IMR-90 (cell line): Measurements from ENCODE around the gene RPS6KA2. TPM values are rescaled to one million over a fixed set of nuclear protein-coding genes. Genes with fewer than 3 reads are reported as not detected.

ENCODE experiments used
- ATAC-seq: fragments of 200-7000 bp; cut with Tn5 transposase; 2 replicates; pipeline ENCODE4 v1.9.1; 2020; ENCODE audit warnings: low read depth, mild to moderate bottlenecking, moderate library complexity
- BruUV-seq: library from RNA; stranded (reverse); fragments of 400-500 nt; replicated peaks from 2 replicates; lab custom pipeline; 2021; lab: Mats Ljungman, UMichigan
- CTCF ChIA-PET: fragments of 300-600 bp; formaldehyde crosslinking; extraction: SDS; loops from one replicate; lab custom pipeline; 2021; ENCODE audit warnings: antibody characterized with exemption; lab: Yijun Ruan, JAX
- POLR2A ChIA-PET: fragments of 300-600 bp; sonication (Branson Sonifier 250); formaldehyde crosslinking; loops from one replicate; lab custom pipeline; 2022; ENCODE audit warnings: antibody characterized with exemption; ENCODE audit not compliant: unreplicated experiment; lab: Charles Lee
- DNase-seq: peaks from one replicate; pipeline ENCODE4 v3.0.0; 2013
- H2AFZ ChIP-seq: replicated peaks from 2 replicates; pipeline ENCODE3; 2013; ENCODE audit warnings: low read length, mild to moderate bottlenecking; ENCODE audit not compliant: poor library complexity
- H2AK5ac ChIP-seq: 2 replicates; pipeline ENCODE4 v1.6.1; 2013; ENCODE audit warnings: low read depth, low read length, inconsistent platforms
- H2AK9ac ChIP-seq: replicated peaks from 2 replicates; pipeline ENCODE3; 2013; ENCODE audit warnings: mild to moderate bottlenecking, low read depth, low read length, moderate library complexity; ENCODE audit not compliant: poor library complexity
- H2BK120ac ChIP-seq: 2 replicates; pipeline ENCODE4 v1.6.1; 2013; ENCODE audit warnings: low read depth, low read length, inconsistent platforms
- H2BK15ac ChIP-seq: 3 replicates; pipeline ENCODE4 v1.6.1; 2013; ENCODE audit warnings: low read depth, low read length, inconsistent platforms
- H2BK20ac ChIP-seq: 2 replicates; pipeline ENCODE4 v1.6.1; 2013; ENCODE audit warnings: low read depth, mild to moderate bottlenecking, inconsistent platforms, low read length, moderate library complexity
- H2BK5ac ChIP-seq: 2 replicates; pipeline ENCODE4 v1.6.1; 2013; ENCODE audit warnings: mild to moderate bottlenecking, low read depth, low read length, inconsistent platforms; ENCODE audit not compliant: poor library complexity, severe bottlenecking
- H3K14ac ChIP-seq: replicated peaks from 2 replicates; pipeline ENCODE4 v1.6.1; 2013; ENCODE audit warnings: low read depth, low read length, inconsistent platforms
- H3K18ac ChIP-seq: 2 replicates; pipeline ENCODE4 v1.6.1; 2013; ENCODE audit warnings: low read depth, low read length, control low read depth
- H3K23ac ChIP-seq: 2 replicates; pipeline ENCODE4 v1.6.1; 2013; ENCODE audit warnings: low read depth, low read length, inconsistent platforms
- H3K27ac ChIP-seq: 2 replicates; pipeline ENCODE4 v1.5.1; 2013; ENCODE audit warnings: mild to moderate bottlenecking, control low read depth, low read length; ENCODE audit not compliant: insufficient read depth
- H3K27me3 ChIP-seq: 2 replicates; pipeline ENCODE4 v1.6.1; 2013; ENCODE audit warnings: low read length; ENCODE audit not compliant: control insufficient read depth, insufficient read depth
- H3K36me3 ChIP-seq: 2 replicates; pipeline ENCODE4 v1.6.1; 2013; ENCODE audit warnings: low read length, mixed read lengths; ENCODE audit not compliant: control insufficient read depth, insufficient read depth
- H3K4ac ChIP-seq: 2 replicates; pipeline ENCODE4 v1.6.1; 2013; ENCODE audit warnings: low read depth, low read length, inconsistent platforms
- H3K4me1 ChIP-seq: 2 replicates; pipeline ENCODE4 v1.6.1; 2013; ENCODE audit warnings: low read length, mixed read lengths; ENCODE audit not compliant: control insufficient read depth, insufficient read depth
- H3K4me2 ChIP-seq: 2 replicates; pipeline ENCODE4 v1.6.1; 2013; ENCODE audit warnings: low read depth, mild to moderate bottlenecking, control low read depth, low read length, moderate library complexity
- H3K4me3 ChIP-seq: 2 replicates; pipeline ENCODE4 v1.5.1; 2013; ENCODE audit warnings: low read depth, mild to moderate bottlenecking, control low read depth, low read length, moderate library complexity; ENCODE audit not compliant: insufficient read depth
- H3K56ac ChIP-seq: 2 replicates; pipeline ENCODE4 v1.6.1; 2013; ENCODE audit warnings: low read length, inconsistent platforms; ENCODE audit not compliant: insufficient read depth; ENCODE audit errors: extremely low read depth
- H3K79me1 ChIP-seq, 2 experiments: 2 replicates each; pipeline ENCODE4 v1.6.1; 2013; ENCODE audit warnings: low read length in 2 of 2, inconsistent platforms in 1 of 2, low read depth in 1 of 2
- H3K9ac ChIP-seq: 2 replicates; pipeline ENCODE4 v1.6.1; 2013; ENCODE audit warnings: low read depth, low read length, control low read depth
- H3K9me1 ChIP-seq: 2 replicates; pipeline ENCODE4 v1.6.1; 2013; ENCODE audit warnings: low read length, inconsistent platforms; ENCODE audit not compliant: insufficient read depth
- H3K9me3 ChIP-seq: 2 replicates; pipeline ENCODE4 v1.6.1; 2013; ENCODE audit warnings: low read length; ENCODE audit not compliant: control insufficient read depth, insufficient read depth
- H4K20me1 ChIP-seq: 2 replicates; pipeline ENCODE4 v1.6.1; 2013; ENCODE audit warnings: low read length, inconsistent platforms; ENCODE audit not compliant: insufficient read depth
- H4K5ac ChIP-seq: 2 replicates; pipeline ENCODE4 v1.6.1; 2013; ENCODE audit warnings: mild to moderate bottlenecking, low read depth, low read length, control low read depth
- H4K8ac ChIP-seq, 2 experiments: 2 replicates each; pipeline ENCODE4 v1.6.1; 2013; ENCODE audit warnings: low read depth in 2 of 2, low read length in 2 of 2, control low read depth in 1 of 2, inconsistent platforms in 1 of 2
- H4K91ac ChIP-seq: 2 replicates; pipeline ENCODE4 v1.6.1; 2013; ENCODE audit warnings: low read depth, low read length, inconsistent platforms; ENCODE audit not compliant: insufficient read depth
- FOS ChIP-seq: fragments of 150-350 bp; IDR thresholded peaks from 2 replicates; pipeline ENCODE4 v1.6.1; 2016; ENCODE audit warnings: low read depth, low read length
- RCOR1 ChIP-seq: IDR thresholded peaks from 2 replicates; pipeline ENCODE4 v1.6.1; 2012; ENCODE audit warnings: mild to moderate bottlenecking, low read length, improper control_type of control experiment; ENCODE audit not compliant: insufficient replicate concordance
- SMC3 ChIP-seq: fragments of 150-350 bp; IDR thresholded peaks from 2 replicates; pipeline ENCODE4 v1.6.1; 2016; ENCODE audit warnings: low read depth, mild to moderate bottlenecking, antibody characterized with exemption, low read length, moderate library complexity
- WGBS, 2 experiments: methylation state at CpG; one replicate each; pipeline versions ENCODE4 v1.1.5 to v1.1.7; 2013; ENCODE audit warnings: missing lambda C conversion rate in 2 of 2; ENCODE audit not compliant: insufficient read length in 1 of 2; ENCODE audit errors: extremely low coverage in 2 of 2; 5-methylcytosine and 5-hydroxymethylcytosine counted together
- dilution Hi-C: fragments of 300-500 bp; cut with HindIII; formaldehyde crosslinking; loops from one replicate; pipeline ENCODE4 v1.14.3; 2018; ENCODE audit warnings: low sequenced_read_pairs; ENCODE audit not compliant: unreplicated experiment
- in situ Hi-C: fragments of 300-500 bp; cut with MboI; formaldehyde crosslinking; loops from 3 replicates; pipeline ENCODE4 v1.14.3; 2019; ENCODE audit warnings: low sequenced_read_pairs, inconsistent platforms, mixed read lengths
- intact Hi-C: fragments of 100-400 bp; cut with micrococcal nuclease; formaldehyde crosslinking; loops from 2 replicates; pipeline ENCODE4 v1.10.0; 2022
- polyA plus RNA-seq, 3 experiments: library from polyadenylated mRNA; depleted of rRNA; stranded (reverse); fragments of >200 nt; gene quantifications; 2 replicates each; pipeline ENCODE4 v1.2.3, GENCODE V29; 2012; ENCODE audit warnings: low replicate concordance in 1 of 3
- total RNA-seq: library from RNA; depleted of rRNA; stranded (reverse); fragments of >200 nt; gene quantifications from 2 replicates; pipeline ENCODE4 v1.2.3, GENCODE V29; 2012
- TF ChIP-seq, protein P1 (sequence below): conservative IDR thresholded peaks from 2 replicates; pipeline ENCODE4 v1.5.1; 2012; ENCODE audit warnings: mild to moderate bottlenecking, low read depth, low read length, improper control_type of control experiment

The RPS6KA2 gene
- total and polyA plus RNA-seq, 2 of the 4 experiments (the other 2 are of a cell fraction) = 26.9 to 31.3 TPM

DNA sequence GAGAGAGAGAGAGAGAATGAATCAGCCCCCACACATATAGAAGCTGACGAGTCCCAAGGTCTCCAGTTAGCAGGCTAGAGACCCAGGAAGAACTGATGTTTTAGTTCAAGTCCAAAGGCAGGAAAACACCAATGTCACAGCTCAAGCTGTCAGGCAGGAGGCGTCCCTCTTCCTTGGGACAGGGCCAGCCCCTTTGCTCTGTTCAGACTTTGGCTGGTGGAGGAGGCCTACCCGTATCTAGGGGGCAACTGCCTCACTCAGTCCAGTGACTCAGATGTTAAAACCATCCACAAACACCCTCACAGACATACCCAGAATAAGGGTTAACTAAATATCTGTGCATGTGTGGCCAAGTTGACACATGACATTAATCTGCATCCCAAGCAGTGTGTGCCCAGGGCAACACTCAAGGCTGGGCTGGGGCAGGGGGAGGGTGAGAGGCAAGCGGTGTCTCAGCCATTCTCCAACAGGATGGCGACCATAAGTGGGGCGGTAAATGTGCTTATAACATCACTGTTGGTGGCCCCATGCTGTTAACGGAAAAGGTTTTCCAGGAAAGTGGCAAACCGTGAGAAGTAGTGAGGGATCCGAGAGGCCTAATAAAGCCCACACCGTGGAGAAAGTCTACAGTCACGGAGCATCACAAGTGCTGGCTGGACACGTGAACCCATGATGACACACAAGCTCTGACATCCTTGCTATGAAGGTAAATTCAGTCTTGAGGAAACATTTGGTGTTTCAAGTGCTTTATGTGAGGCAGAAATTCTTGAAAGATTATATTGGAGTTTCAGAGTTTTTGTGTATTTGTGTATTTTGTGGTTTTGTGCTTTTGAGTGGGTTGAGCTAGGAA lies 68.7 kb downstream of the RPS6KA2 start:
- 86% methylated on average over 9 of the region's 12 CpGs; no CpG with 5 or more reads in 1 of the 2 experiments for WGBS, 2 experiments
- H3K27ac ChIP-seq = no peak overlapping the region; the same call in 1 of the 2 replicates
- no peak overlapping the region for H2BK15ac ChIP-seq
- no peak overlapping the region for H3K56ac ChIP-seq
- no peak overlapping the region for H4K5ac ChIP-seq
- peaks cover 5% of the 10 kb centered on the region; the same call in 1 of the 2 replicates for H3K9me3 ChIP-seq
- no peak overlapping the region for H3K4me2 ChIP-seq
- no peak for ATAC-seq
- H3K9ac ChIP-seq = no peak overlapping the region
- in situ Hi-C loops = no loop called here
- 0 out of 2 replicates have a peak overlapping the region, but pooled peaks have one; percentile 13 for H3K14ac ChIP-seq
- H3K9me1 ChIP-seq = peaks cover 5% of the 10 kb centered on the region; the same call in 1 of the 2 replicates
- dilution Hi-C loops = no loop called here
- H2BK20ac ChIP-seq = no peak overlapping the region
- H2AK9ac ChIP-seq = no peak overlapping the region
- no peak overlapping the region for H2BK120ac ChIP-seq
- H2AK5ac ChIP-seq = peak overlapping the region; percentile 64
- TF ChIP-seq RCOR1 (no peak), SMC3 (no peak), FOS (no peak)
- TF ChIP-seq, protein P1, sequence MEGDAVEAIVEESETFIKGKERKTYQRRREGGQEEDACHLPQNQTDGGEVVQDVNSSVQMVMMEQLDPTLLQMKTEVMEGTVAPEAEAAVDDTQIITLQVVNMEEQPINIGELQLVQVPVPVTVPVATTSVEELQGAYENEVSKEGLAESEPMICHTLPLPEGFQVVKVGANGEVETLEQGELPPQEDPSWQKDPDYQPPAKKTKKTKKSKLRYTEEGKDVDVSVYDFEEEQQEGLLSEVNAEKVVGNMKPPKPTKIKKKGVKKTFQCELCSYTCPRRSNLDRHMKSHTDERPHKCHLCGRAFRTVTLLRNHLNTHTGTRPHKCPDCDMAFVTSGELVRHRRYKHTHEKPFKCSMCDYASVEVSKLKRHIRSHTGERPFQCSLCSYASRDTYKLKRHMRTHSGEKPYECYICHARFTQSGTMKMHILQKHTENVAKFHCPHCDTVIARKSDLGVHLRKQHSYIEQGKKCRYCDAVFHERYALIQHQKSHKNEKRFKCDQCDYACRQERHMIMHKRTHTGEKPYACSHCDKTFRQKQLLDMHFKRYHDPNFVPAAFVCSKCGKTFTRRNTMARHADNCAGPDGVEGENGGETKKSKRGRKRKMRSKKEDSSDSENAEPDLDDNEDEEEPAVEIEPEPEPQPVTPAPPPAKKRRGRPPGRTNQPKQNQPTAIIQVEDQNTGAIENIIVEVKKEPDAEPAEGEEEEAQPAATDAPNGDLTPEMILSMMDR = no peak
- no peak overlapping the region for H3K23ac ChIP-seq
- H4K20me1 ChIP-seq = peaks cover 7% of the 10 kb centered on the region; the same call in 1 of the 2 replicates
- intact Hi-C loops = no loop called here
- no peak overlapping the region; the same call in 1 of the 2 replicates for H3K4ac ChIP-seq
- ChIA-PET POLR2A (no interaction called here), CTCF (interaction anchor here (0.6 kb wide), 1 partner anchor 49 kb away, joined by 4 read pairs; no protein-coding TSS in a partner anchor)
- peaks cover 30 to 31% of the 10 kb centered on the region in 2 experiments for H3K79me1 ChIP-seq
- H4K91ac ChIP-seq = no peak overlapping the region
- no peak overlapping the region for H2BK5ac ChIP-seq
- H3K4me1 ChIP-seq = peaks cover 17% of the 10 kb centered on the region
- no peak overlapping the region for H2AFZ ChIP-seq
- no peak overlapping the region for H3K4me3 ChIP-seq
- no TSS peak for BruUV-seq
- H3K18ac ChIP-seq = 0 out of 2 replicates have a peak overlapping the region, but pooled peaks have one; percentile 4
- no peak for DNase-seq
- H3K27me3 ChIP-seq = no peaks in the 10 kb centered on the region
- peaks cover 16% of the 10 kb centered on the region for H3K36me3 ChIP-seq
- no peak overlapping the region for H4K8ac ChIP-seq
